ENCODE measurements around the gene OCRL.

Gene OCRL

GRCh38 chrX:129574214-129574613 is 34.2 kb downstream of the OCRL start:
- H3K27ac ChIP-seq (replicated peaks): no peak overlapping the region
- no peaks in the 10 kb centered on the region for H3K27me3 ChIP-seq (ENCODE audit: insufficient read depth, poor library complexity, severe bottlenecking)
- TF ChIP-seq SPI1 (IDR thresholded peaks at IDR 0.05; ENCODE audit: borderline replicate concordance, low read depth) (no peak), CTCF (IDR thresholded peaks at IDR 0.05; ENCODE audit: insufficient read depth, low read length) (no peak), GABPA (IDR thresholded peaks at IDR 0.05; ENCODE audit: low read depth) (no peak), POLR2AphosphoS5 (IDR thresholded peaks at IDR 0.05; ENCODE audit: low read depth) (no peak)
- TF ChIP-seq, protein P1, sequence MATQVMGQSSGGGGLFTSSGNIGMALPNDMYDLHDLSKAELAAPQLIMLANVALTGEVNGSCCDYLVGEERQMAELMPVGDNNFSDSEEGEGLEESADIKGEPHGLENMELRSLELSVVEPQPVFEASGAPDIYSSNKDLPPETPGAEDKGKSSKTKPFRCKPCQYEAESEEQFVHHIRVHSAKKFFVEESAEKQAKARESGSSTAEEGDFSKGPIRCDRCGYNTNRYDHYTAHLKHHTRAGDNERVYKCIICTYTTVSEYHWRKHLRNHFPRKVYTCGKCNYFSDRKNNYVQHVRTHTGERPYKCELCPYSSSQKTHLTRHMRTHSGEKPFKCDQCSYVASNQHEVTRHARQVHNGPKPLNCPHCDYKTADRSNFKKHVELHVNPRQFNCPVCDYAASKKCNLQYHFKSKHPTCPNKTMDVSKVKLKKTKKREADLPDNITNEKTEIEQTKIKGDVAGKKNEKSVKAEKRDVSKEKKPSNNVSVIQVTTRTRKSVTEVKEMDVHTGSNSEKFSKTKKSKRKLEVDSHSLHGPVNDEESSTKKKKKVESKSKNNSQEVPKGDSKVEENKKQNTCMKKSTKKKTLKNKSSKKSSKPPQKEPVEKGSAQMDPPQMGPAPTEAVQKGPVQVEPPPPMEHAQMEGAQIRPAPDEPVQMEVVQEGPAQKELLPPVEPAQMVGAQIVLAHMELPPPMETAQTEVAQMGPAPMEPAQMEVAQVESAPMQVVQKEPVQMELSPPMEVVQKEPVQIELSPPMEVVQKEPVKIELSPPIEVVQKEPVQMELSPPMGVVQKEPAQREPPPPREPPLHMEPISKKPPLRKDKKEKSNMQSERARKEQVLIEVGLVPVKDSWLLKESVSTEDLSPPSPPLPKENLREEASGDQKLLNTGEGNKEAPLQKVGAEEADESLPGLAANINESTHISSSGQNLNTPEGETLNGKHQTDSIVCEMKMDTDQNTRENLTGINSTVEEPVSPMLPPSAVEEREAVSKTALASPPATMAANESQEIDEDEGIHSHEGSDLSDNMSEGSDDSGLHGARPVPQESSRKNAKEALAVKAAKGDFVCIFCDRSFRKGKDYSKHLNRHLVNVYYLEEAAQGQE (IDR thresholded peaks at IDR 0.05; ENCODE audit: insufficient replicate concordance, low read depth): no peak
- H3K4me3 ChIP-seq (replicated peaks; ENCODE audit: insufficient read depth, low read length): no peak overlapping the region
- no peak for DNase-seq (ENCODE audit: low read depth in 1 of 2, low spot score in 1 of 2)

DNA sequence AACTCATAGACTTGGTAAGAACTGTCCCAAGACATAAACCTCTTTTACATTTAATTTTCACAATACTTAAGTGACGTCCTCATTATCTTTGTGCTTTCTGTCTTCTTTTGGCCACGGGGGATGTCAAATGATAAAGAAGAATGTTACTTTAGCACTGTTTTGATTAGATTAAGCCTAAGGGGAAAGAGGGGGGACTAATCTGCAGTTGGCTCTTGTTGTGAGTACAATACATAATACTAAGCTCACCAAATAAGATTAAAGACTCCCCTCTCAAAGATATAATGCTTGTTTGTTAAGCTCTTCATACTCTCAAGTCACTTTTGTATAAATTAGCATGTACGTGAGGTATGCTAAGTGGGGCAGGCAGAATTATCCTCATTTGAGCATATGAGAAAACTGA is 36.5 kb downstream of the OCRL start:
- TF ChIP-seq CTCF (IDR thresholded peaks at IDR 0.05; ENCODE audit: insufficient read depth, low read length) (no peak), SPI1 (IDR thresholded peaks at IDR 0.05; ENCODE audit: borderline replicate concordance, low read depth) (no peak), POLR2AphosphoS5 (IDR thresholded peaks at IDR 0.05; ENCODE audit: low read depth) (no peak), GABPA (IDR thresholded peaks at IDR 0.05; ENCODE audit: low read depth) (no peak)
- TF ChIP-seq, protein P1 (IDR thresholded peaks at IDR 0.05; ENCODE audit: insufficient replicate concordance, low read depth): no peak
- Histone ChIP-seq H3K27ac (replicated peaks) (no peak overlapping the region), H3K27me3 (ENCODE audit: insufficient read depth, poor library complexity, severe bottlenecking) (no peaks in the 10 kb centered on the region), H3K4me3 (replicated peaks; ENCODE audit: insufficient read depth, low read length) (no peak overlapping the region)
- no peak for DNase-seq (ENCODE audit: low read depth in 1 of 2, low spot score in 1 of 2)

GRCh38 chrX:129577473-129577872 is 37.4 kb downstream of the OCRL start:
- no peak for TF ChIP-seq POLR2AphosphoS5 (IDR thresholded peaks at IDR 0.05; ENCODE audit: low read depth)
- no peak for TF ChIP-seq SPI1 (IDR thresholded peaks at IDR 0.05; ENCODE audit: borderline replicate concordance, low read depth)
- no peak for TF ChIP-seq CTCF (IDR thresholded peaks at IDR 0.05; ENCODE audit: insufficient read depth, low read length)
- TF ChIP-seq, protein P1 (IDR thresholded peaks at IDR 0.05; ENCODE audit: insufficient replicate concordance, low read depth): no peak
- no peak for TF ChIP-seq GABPA (IDR thresholded peaks at IDR 0.05; ENCODE audit: low read depth)
- no peaks in the 10 kb centered on the region for H3K27me3 ChIP-seq (ENCODE audit: insufficient read depth, poor library complexity, severe bottlenecking)
- H3K27ac ChIP-seq (replicated peaks): no peak overlapping the region
- no peak for DNase-seq (ENCODE audit: low read depth in 1 of 2, low spot score in 1 of 2)
- no peak overlapping the region for H3K4me3 ChIP-seq (replicated peaks; ENCODE audit: insufficient read depth, low read length)

All from HL-60 (cell line).